Ammon's horn (tissue), 1 donor: ENCODE measurements around the gene STK38L.
A peak's percentile ranks its signal among the peaks of the same experiment; 100 is the strongest.

ENCODE experiments used
- DNase-seq: peaks from one replicate; pipeline ENCODE4 v3.0.0-alpha.2; 2016; ENCODE audit warnings: low spot score

Gene STK38L

GRCh38 chr12:27319409-27319808 lies 75.3 kb downstream of the STK38L start:
- DNase-seq, result peak; percentile 37

GRCh38 chr12:27319848-27320247 lies 75.8 kb downstream of the STK38L start:
- DNase-seq, result no peak

- DNase-seq, result no peak
Measured at GRCh38 chr12:27324530-27324929, 80.4 kb downstream of the STK38L start.

GRCh38 chr12:27330846-27331245 lies 86.8 kb downstream of the STK38L start:
- no peak for DNase-seq

GRCh38 chr12:27331291-27331926 lies 87.3 kb downstream of the STK38L start:
- no peak for DNase-seq

GRCh38 chr12:27331927-27332324 lies 87.8 kb downstream of the STK38L start:
- no peak for DNase-seq

GRCh38 chr12:27332407-27332713 lies 88.3 kb downstream of the STK38L start:
- DNase-seq, result no peak

GRCh38 chr12:27332714-27333402 lies 88.8 kb downstream of the STK38L start, which contains the start of gene BMAL2:
Gene BMAL2, plus strand, starts transcription at chr12:27332836. Its CDS starts 237 bp downstream, at chr12:27333073.
- no peak for DNase-seq

- DNase-seq, result no peak
Measured at GRCh38 chr12:27333403-27334009, 89.4 kb downstream of the STK38L start.

- DNase-seq, result no peak
Measured at GRCh38 chr12:27334042-27334720, 90.1 kb downstream of the STK38L start.

- DNase-seq, result no peak
Measured at GRCh38 chr12:27334721-27335082, 90.6 kb downstream of the STK38L start.

- no peak for DNase-seq
Measured at GRCh38 chr12:27335364-27336281, 91.5 kb downstream of the STK38L start.

GRCh38 chr12:27336282-27336653 lies 92.2 kb downstream of the STK38L start:
- no peak for DNase-seq

GRCh38 chr12:27337376-27337775 lies 93.3 kb downstream of the STK38L start:
- no peak for DNase-seq

- DNase-seq, result no peak
Measured at GRCh38 chr12:27338473-27338872, 94.4 kb downstream of the STK38L start.

- DNase-seq, result no peak
Measured at GRCh38 chr12:27340971-27341370, 96.9 kb downstream of the STK38L start.

- no peak for DNase-seq
Measured at GRCh38 chr12:27342536-27342935, 98.5 kb downstream of the STK38L start.

- DNase-seq, result no peak
Measured at GRCh38 chr12:27343255-27344000, 99.3 kb downstream of the STK38L start.

- no peak for DNase-seq
Measured at GRCh38 chr12:27344246-27344645, 100.2 kb downstream of the STK38L start.

GRCh38 chr12:27344760-27345159 lies 100.7 kb downstream of the STK38L start:
- DNase-seq, result no peak

GRCh38 chr12:27345376-27345775 lies 101.3 kb downstream of the STK38L start:
- DNase-seq, result no peak
